ENCODE results near the gene TTC32.

The TTC32 gene

GRCh38 chr2:19873014-19873413 is 28.8 kb downstream of the TTC32 start:
- no peak for DNase-seq

GRCh38 chr2:19872302-19872701 is 29.5 kb downstream of the TTC32 start:
- no peak for DNase-seq

- no peak for DNase-seq
Observed at GRCh38 chr2:19871836-19872235, 29.9 kb downstream of the TTC32 start.

- no peak for DNase-seq
Observed at GRCh38 chr2:19870792-19871191, 31.0 kb downstream of the TTC32 start.

- DNase-seq, result no peak
Observed at GRCh38 chr2:19868701-19869580, 32.8 kb downstream of the TTC32 start.

GRCh38 chr2:19868224-19868623 is 33.6 kb downstream of the TTC32 start:
- no peak for DNase-seq

GRCh38 chr2:19866771-19867170 is 35.0 kb downstream of the TTC32 start:
- DNase-seq, result no peak

GRCh38 chr2:19865151-19865550 is 36.6 kb downstream of the TTC32 start:
- no peak for DNase-seq

GRCh38 chr2:19864381-19864780 is 37.4 kb downstream of the TTC32 start:
- DNase-seq, result no peak

- DNase-seq, result no peak
Observed at GRCh38 chr2:19863303-19864041, 38.3 kb downstream of the TTC32 start.

- no peak for DNase-seq
Observed at GRCh38 chr2:19861813-19862212, 40.0 kb downstream of the TTC32 start.

GRCh38 chr2:19860022-19860421 is 41.8 kb downstream of the TTC32 start:
- DNase-seq, result no peak

GRCh38 chr2:19859565-19859964 is 42.2 kb downstream of the TTC32 start:
- DNase-seq, result no peak

- no peak for DNase-seq
Observed at GRCh38 chr2:19857806-19858205, 44.0 kb downstream of the TTC32 start.

GRCh38 chr2:19857100-19857499 is 44.7 kb downstream of the TTC32 start:
- no peak for DNase-seq

- DNase-seq, result no peak
Observed at GRCh38 chr2:19855542-19856431, 46.0 kb downstream of the TTC32 start.

GRCh38 chr2:19854596-19855541 is 46.9 kb downstream of the TTC32 start:
- DNase-seq, result no peak

GRCh38 chr2:19851116-19851695 is 50.6 kb downstream of the TTC32 start:
- DNase-seq, result no peak

GRCh38 chr2:19850056-19851050 is 51.4 kb downstream of the TTC32 start:
- no peak for DNase-seq

GRCh38 chr2:19848952-19849351 is 52.8 kb downstream of the TTC32 start:
- DNase-seq, result no peak

Data from NCI-H226 (cell line).